ENCODE data around the gene ZNF469. TPM values are rescaled to one million over a fixed set of nuclear protein-coding genes. Genes with fewer than 3 reads are reported as not detected.

ZNF469 gene
- total and polyA plus RNA-seq, 2 of the 13 experiments (the other 11 are each of a cell fraction or from before 2014, with no cell fraction given) = not detected

DNA sequence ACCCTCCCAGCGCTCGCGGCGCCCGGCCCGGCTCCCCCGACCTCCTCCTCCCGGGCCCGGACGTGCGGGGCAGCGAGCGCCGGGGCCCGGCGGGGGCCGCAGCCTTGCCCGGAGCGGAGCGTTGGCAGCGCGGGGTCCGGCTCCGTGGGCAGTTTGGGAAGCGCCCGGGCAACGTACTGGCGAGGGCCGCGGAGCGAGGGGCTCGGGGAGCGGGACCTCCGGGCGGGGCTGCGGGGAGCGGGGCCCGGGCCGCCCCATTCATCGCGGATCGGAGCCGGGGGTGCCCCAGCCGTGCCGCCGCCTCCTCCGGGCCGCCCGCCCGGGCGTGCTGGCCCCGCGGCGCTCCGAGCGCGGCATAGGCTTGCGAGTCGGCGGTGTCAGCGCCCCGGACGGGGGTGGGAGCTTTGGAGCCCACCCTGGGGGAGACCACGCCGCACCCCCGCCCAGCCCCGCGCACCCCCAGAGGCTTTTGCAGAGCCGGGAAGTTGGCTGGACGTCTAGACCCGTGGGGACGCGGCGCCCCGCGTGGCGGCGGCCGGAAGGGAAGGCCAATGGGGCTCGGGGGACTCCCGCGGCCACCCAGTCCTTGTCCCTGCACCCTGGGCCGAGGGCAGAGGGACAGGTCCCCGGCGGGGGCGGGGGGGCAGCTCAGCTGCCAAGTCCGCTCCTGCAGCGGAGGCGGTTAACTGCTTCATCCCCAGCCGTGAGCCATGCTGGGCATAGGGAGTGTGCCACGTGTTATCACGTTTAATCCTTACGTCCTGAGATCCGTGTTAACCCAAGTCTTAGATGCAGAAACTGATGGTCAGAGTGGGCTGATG lies 852 bp downstream of the ZNF469 start (continued):
- TF ChIP-seq NFIB (CRISPR knock-in tag; IDR thresholded peaks at IDR 0.05; ENCODE audit: borderline replicate concordance) = no peak
- TF ChIP-seq ZNF292 (CRISPR knock-in tag; IDR thresholded peaks at IDR 0.05; ENCODE audit: borderline replicate concordance, low read depth) = no peak
- no peak for TF ChIP-seq HIVEP1 (CRISPR knock-in tag; IDR thresholded peaks at IDR 0.05)
- TF ChIP-seq ZNF20 (CRISPR knock-in tag; IDR thresholded peaks at IDR 0.05) = no peak
- no peak for TF ChIP-seq ZNF431 (CRISPR knock-in tag; IDR thresholded peaks at IDR 0.05; ENCODE audit: borderline replicate concordance, low read depth)
- no peak for TF ChIP-seq CENPX (CRISPR knock-in tag; IDR thresholded peaks at IDR 0.05)
- TF ChIP-seq TP53 (CRISPR knock-in tag; conservative IDR thresholded peaks at IDR 0.05) = no peak
- peak; percentile 16; the same call in 1 of the 2 replicates for TF ChIP-seq RAD21 (CRISPR knock-in tag; IDR thresholded peaks at IDR 0.05)
- no peak for TF ChIP-seq KLF11 (CRISPR knock-in tag; IDR thresholded peaks at IDR 0.05)
- no peak for TF ChIP-seq RFXANK (CRISPR knock-in tag; IDR thresholded peaks at IDR 0.05)
- no peak for TF ChIP-seq ZNF850 (CRISPR knock-in tag; conservative IDR thresholded peaks at IDR 0.05)
- TF ChIP-seq POLR2G (IDR thresholded peaks at IDR 0.05; ENCODE audit: low read depth, low read length) = no peak
- TF ChIP-seq ZNF788 (CRISPR knock-in tag; IDR thresholded peaks at IDR 0.05; ENCODE audit: borderline replicate concordance) = no peak
- no peak for TF ChIP-seq ZNF609 (CRISPR knock-in tag; IDR thresholded peaks at IDR 0.05; ENCODE audit: borderline replicate concordance)
- TF ChIP-seq EZH2 (conservative IDR thresholded peaks at IDR 0.05; ENCODE audit: low read depth, low read length) = peak; percentile 87
- no peak for TF ChIP-seq ISL2 (CRISPR knock-in tag; IDR thresholded peaks at IDR 0.05)
- TF ChIP-seq MYPOP (CRISPR knock-in tag; IDR thresholded peaks at IDR 0.05) = no peak
- TF ChIP-seq SETDB1 (CRISPR knock-in tag; IDR thresholded peaks at IDR 0.05; ENCODE audit: borderline replicate concordance) = no peak
- no peak for TF ChIP-seq NR3C1 (CRISPR knock-in tag; IDR thresholded peaks at IDR 0.05)
- TF ChIP-seq STAG1 (CRISPR knock-in tag; IDR thresholded peaks at IDR 0.05) = peak; percentile 41
- no peak for TF ChIP-seq ZSCAN12 (CRISPR knock-in tag; IDR thresholded peaks at IDR 0.05)
- no peak for TF ChIP-seq HHEX (CRISPR knock-in tag; IDR thresholded peaks at IDR 0.05)
- TF ChIP-seq ZNF496 (CRISPR knock-in tag; IDR thresholded peaks at IDR 0.05; ENCODE audit: insufficient replicate concordance) = no peak
- no peak for TF ChIP-seq ZNF256 (CRISPR knock-in tag; conservative IDR thresholded peaks at IDR 0.05)
- no peak for TF ChIP-seq SRSF4 (IDR thresholded peaks at IDR 0.05; ENCODE audit: low read depth, low read length, poor library complexity, severe bottlenecking)
- no peak for TF ChIP-seq ZNF124 (CRISPR knock-in tag; IDR thresholded peaks at IDR 0.05)
- no peak for TF ChIP-seq ZNF234 (CRISPR knock-in tag; conservative IDR thresholded peaks at IDR 0.05)
